HG02840 (cell line): ENCODE results near the gene NTN5.

ENCODE experiments used
- ATAC-seq: cut with Tn5 transposase; IDR thresholded peaks from one replicate; pipeline ENCODE4 v1.9.1; 2021; ENCODE audit warnings: mild to moderate bottlenecking, moderate library complexity, moderate number of reproducible peaks; ENCODE audit not compliant: unreplicated experiment, low FRiP score

NTN5 gene

GRCh38 chr19:48616491-48617056 lies 56.2 kb downstream of the NTN5 start:
- ATAC-seq: no peak

- no peak for ATAC-seq
Observed at GRCh38 chr19:48616041-48616436, 56.8 kb downstream of the NTN5 start.

- ATAC-seq: no peak
Observed at GRCh38 chr19:48615231-48616040, 57.4 kb downstream of the NTN5 start.

GRCh38 chr19:48614436-48615230 lies 58.2 kb downstream of the NTN5 start, which contains the start of gene FAM83E:
Gene FAM83E (minus strand): TSS chr19:48615076. CDS start chr19:48613372, 1,704 bp downstream.
- no peak for ATAC-seq

GRCh38 chr19:48613852-48614435 lies 58.9 kb downstream of the NTN5 start:
- no peak for ATAC-seq

GRCh38 chr19:48613024-48613851 lies 59.6 kb downstream of the NTN5 start:
- ATAC-seq: no peak

GRCh38 chr19:48611872-48612271 lies 60.9 kb downstream of the NTN5 start:
- no peak for ATAC-seq
